ENCODE data around the gene SHMT2. TPM values are rescaled to one million over a fixed set of nuclear protein-coding genes. Genes with fewer than 3 reads are reported as not detected.
A peak's percentile ranks its signal among the peaks of the same experiment; 100 is the strongest.

SHMT2 gene
- total and polyA plus RNA-seq, 9 of the 15 experiments (the other 6 are each of a cell fraction or from before 2014, with no cell fraction given) = 46.1 to 319 (median 115) TPM

GRCh38 chr12:57243521-57244311 is 14.2 kb downstream of the SHMT2 start (continued):
- TF ChIP-seq STAG1 (CRISPR knock-in tag; IDR thresholded peaks at IDR 0.05; ENCODE audit: borderline replicate concordance) = peak; percentile 39; the same call in 1 of the 2 replicates
- TF ChIP-seq ZNF444 (CRISPR knock-in tag; IDR thresholded peaks at IDR 0.05) = no peak
- TF ChIP-seq NCOA1 (IDR thresholded peaks at IDR 0.05; ENCODE audit: low read depth) = no peak
- no peak for TF ChIP-seq CBX8 (IDR thresholded peaks at IDR 0.05; ENCODE audit: borderline replicate concordance, extremely low read depth, low read depth, low read length, poor library complexity, severe bottlenecking)
- peak; percentile 87 to 93 (median 89) for TF ChIP-seq CTCF (IDR thresholded peaks at IDR 0.05 in 2 of 3, conservative IDR thresholded peaks at IDR 0.05 in 1 of 3; ENCODE audit: insufficient read depth in 2 of 3, low read depth in 1 of 3, low read length in 3 of 3)
- TF ChIP-seq ELF2 (CRISPR knock-in tag; IDR thresholded peaks at IDR 0.05) = no peak
- no peak for TF ChIP-seq CREB3 (tag; conservative IDR thresholded peaks at IDR 0.05; ENCODE audit: low read depth)
- no peak for TF ChIP-seq ZBTB7A (IDR thresholded peaks at IDR 0.05; ENCODE audit: borderline replicate concordance, control insufficient read depth, low read depth, low read length)
- no peak for TF ChIP-seq ZNF780A (CRISPR knock-in tag; IDR thresholded peaks at IDR 0.05)
- TF ChIP-seq ZNF134 (CRISPR knock-in tag; conservative IDR thresholded peaks at IDR 0.05) = no peak
- no peak for TF ChIP-seq ZNF785 (CRISPR knock-in tag; IDR thresholded peaks at IDR 0.05)
- TF ChIP-seq ZC3H8 (IDR thresholded peaks at IDR 0.05) = no peak
- TF ChIP-seq SOX6 (IDR thresholded peaks at IDR 0.05) = no peak
- no peak for TF ChIP-seq RERE (CRISPR knock-in tag; IDR thresholded peaks at IDR 0.05; ENCODE audit: borderline replicate concordance)
- no peak for TF ChIP-seq HMBOX1 (IDR thresholded peaks at IDR 0.05)
- no peak for TF ChIP-seq ZNF398 (CRISPR knock-in tag; IDR thresholded peaks at IDR 0.05)

Measured in K562 (cell line).